Mucosa of rectum (tissue), 2 donors: ENCODE data around the gene DAPL1.

Source experiments
- H3K27ac ChIP-seq, 2 donors: one replicate each; pipeline ENCODE4 v1.7.0; 2013; ENCODE audit warnings: inconsistent platforms in 2 of 2, low read depth in 2 of 2, low read length in 2 of 2
- H3K27me3 ChIP-seq, 2 donors: one replicate each; pipeline ENCODE4 v1.7.0; 2013; ENCODE audit warnings: low read length in 2 of 2; ENCODE audit not compliant: control insufficient read depth in 2 of 2, insufficient read depth in 2 of 2
- H3K36me3 ChIP-seq, 2 donors: one replicate each; pipeline ENCODE4 v1.7.0; 2013; ENCODE audit warnings: low read length in 2 of 2; ENCODE audit not compliant: control insufficient read depth in 2 of 2, insufficient read depth in 2 of 2
- H3K4me1 ChIP-seq, 2 donors: one replicate each; pipeline ENCODE4 v1.7.0; 2013; ENCODE audit warnings: low read length in 2 of 2, mild to moderate bottlenecking in 1 of 2; ENCODE audit not compliant: control insufficient read depth in 2 of 2, insufficient read depth in 2 of 2
- H3K4me3 ChIP-seq, 2 donors: one replicate each; pipeline ENCODE4 v1.7.0; 2013; ENCODE audit warnings: low read length in 2 of 2
- H3K9ac ChIP-seq, 2 donors: one replicate each; pipeline ENCODE4 v1.7.0; 2013; ENCODE audit warnings: low read length in 2 of 2, low read depth in 1 of 2, mild to moderate bottlenecking in 1 of 2
- H3K9me3 ChIP-seq, 2 donors: one replicate each; pipeline ENCODE4 v1.7.0; 2013; ENCODE audit warnings: low read length in 2 of 2; ENCODE audit not compliant: control insufficient read depth in 2 of 2
- donor health status: healthy.
- donor health status: Normal muscosa, but diverticular disease.

The DAPL1 gene

DNA sequence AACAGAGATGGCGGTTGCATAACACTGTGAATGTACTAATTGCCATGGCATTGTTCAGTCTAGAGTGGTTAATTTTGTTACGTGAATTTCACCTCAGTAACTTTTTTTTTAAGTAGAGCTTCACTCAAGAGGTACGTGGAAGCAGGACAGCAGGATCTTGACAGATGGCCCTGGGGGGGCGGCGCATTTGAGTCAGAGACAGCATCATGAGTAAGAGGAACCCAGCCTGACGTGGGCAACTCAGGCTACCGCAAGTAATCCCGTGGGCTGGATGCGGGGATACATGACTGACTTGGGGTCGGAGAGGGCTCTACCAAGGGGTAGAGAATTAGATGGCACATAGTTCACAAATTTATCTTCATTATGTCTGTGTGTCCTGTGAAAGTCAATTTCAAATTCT, 38.1 kb upstream of the DAPL1 start:
- peaks cover 0 to 4% of the 10 kb centered on the region in 2 donors for H3K4me1 ChIP-seq
- H3K27me3 ChIP-seq = peaks cover 3 to 6% of the 10 kb centered on the region in 2 donors
- no peaks in the 10 kb centered on the region for H3K9me3 ChIP-seq
- no peak overlapping the region for H3K27ac ChIP-seq
- no peaks in the 10 kb centered on the region for H3K36me3 ChIP-seq
- no peak overlapping the region for H3K4me3 ChIP-seq
- H3K9ac ChIP-seq = no peak overlapping the region

DNA sequence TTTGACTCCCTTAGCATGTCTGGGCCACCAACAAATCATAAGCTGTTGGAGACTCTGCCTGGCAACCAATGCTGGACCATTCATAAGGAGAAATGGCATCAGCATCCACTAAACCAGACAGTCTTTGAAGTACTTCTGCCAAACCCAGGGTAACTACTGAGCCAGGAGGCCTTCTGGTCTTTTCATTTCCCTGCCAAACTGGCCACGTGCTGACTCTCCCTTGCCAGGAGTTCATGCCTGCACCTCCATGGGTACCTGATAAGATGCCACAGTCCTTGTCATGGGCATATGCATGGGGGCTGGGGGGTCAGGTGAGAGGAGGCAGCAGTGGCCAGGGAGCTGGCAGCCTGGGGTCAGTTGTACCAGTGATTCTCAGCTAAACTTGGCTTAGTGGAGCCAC, 34.2 kb upstream of the DAPL1 start:
- H3K27me3 ChIP-seq = no peaks in the 10 kb centered on the region
- no peak overlapping the region for H3K27ac ChIP-seq
- H3K4me3 ChIP-seq = no peak overlapping the region
- H3K9ac ChIP-seq = no peak overlapping the region
- no peaks in the 10 kb centered on the region for H3K36me3 ChIP-seq
- no peaks in the 10 kb centered on the region for H3K4me1 ChIP-seq
- H3K9me3 ChIP-seq = no peaks in the 10 kb centered on the region

DNA sequence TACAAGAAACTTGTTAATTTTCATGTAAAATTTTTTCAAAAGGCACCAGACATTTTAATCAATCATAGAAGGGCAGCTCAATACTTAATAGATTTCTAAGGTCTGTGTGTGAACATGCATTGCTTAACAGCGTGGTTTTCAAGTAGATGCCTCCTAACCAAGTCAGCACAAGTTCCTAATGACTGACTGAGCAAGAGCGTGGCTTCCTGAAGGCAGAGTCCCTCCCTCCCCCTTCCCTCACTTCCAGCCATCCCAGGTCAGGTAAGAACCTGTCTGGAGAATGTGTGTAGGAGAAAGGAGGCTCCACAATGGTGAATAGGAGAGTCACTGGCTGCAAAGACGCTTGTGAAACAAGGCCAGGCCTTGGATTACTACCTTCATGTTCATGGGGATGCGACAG, 33.5 kb upstream of the DAPL1 start:
- no peak overlapping the region for H3K27ac ChIP-seq
- H3K4me1 ChIP-seq = no peaks in the 10 kb centered on the region
- no peak overlapping the region for H3K4me3 ChIP-seq

DNA sequence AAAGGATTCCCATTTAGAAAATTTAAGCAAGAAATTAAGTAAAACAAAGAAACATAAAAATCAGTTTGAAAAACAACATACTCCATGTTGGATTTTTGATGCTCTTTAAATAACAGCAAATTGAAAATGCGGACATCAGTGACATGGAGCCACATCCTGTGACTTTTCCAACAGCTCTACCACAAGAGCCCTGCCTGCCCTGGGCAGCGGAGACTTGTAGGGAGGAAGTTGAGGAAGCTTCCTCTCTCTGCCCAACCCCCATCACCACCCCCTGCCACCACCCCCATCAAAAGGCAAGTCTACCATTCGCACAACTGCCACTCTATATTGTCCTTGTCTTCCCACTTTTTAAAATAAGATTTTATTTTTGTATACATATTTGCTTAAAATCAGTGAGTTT, 32.8 kb upstream of the DAPL1 start:
- Histone ChIP-seq H3K27me3 (no peaks in the 10 kb centered on the region), H3K9me3 (no peaks in the 10 kb centered on the region), H3K27ac (no peak overlapping the region), H3K4me1 (no peaks in the 10 kb centered on the region), H3K36me3 (no peaks in the 10 kb centered on the region), H3K9ac (no peak overlapping the region), H3K4me3 (no peak overlapping the region)

More for the DNA sequence above, 33.5 kb upstream of the DAPL1 start:
- Histone ChIP-seq H3K9ac (no peak overlapping the region), H3K9me3 (no peaks in the 10 kb centered on the region), H3K27me3 (no peaks in the 10 kb centered on the region), H3K36me3 (no peaks in the 10 kb centered on the region)

DNA sequence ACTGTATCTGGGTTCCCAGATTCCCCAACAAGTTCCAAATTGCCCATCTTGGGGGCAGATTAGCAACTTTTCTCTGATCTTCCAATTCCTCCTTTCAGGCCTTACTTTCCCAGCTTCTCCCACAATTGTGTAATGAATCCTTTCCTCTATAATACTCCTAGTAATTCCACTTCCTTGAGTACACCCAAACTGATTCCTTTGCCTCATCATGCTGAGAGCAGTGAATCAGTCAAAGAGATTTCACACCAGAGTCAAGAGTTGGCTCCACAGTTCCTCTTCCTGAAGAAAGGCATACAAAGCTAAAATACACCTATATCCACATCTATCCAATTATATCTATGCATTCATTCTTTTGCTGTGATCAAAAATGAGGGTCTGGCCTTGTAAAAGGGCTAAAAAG, 28.6 kb upstream of the DAPL1 start:
- H3K27ac ChIP-seq = no peak overlapping the region
- H3K36me3 ChIP-seq = no peaks in the 10 kb centered on the region
- no peak overlapping the region for H3K4me3 ChIP-seq
- no peaks in the 10 kb centered on the region for H3K27me3 ChIP-seq
- H3K9me3 ChIP-seq = no peaks in the 10 kb centered on the region
- H3K4me1 ChIP-seq = no peaks in the 10 kb centered on the region
- no peak overlapping the region for H3K9ac ChIP-seq

DNA sequence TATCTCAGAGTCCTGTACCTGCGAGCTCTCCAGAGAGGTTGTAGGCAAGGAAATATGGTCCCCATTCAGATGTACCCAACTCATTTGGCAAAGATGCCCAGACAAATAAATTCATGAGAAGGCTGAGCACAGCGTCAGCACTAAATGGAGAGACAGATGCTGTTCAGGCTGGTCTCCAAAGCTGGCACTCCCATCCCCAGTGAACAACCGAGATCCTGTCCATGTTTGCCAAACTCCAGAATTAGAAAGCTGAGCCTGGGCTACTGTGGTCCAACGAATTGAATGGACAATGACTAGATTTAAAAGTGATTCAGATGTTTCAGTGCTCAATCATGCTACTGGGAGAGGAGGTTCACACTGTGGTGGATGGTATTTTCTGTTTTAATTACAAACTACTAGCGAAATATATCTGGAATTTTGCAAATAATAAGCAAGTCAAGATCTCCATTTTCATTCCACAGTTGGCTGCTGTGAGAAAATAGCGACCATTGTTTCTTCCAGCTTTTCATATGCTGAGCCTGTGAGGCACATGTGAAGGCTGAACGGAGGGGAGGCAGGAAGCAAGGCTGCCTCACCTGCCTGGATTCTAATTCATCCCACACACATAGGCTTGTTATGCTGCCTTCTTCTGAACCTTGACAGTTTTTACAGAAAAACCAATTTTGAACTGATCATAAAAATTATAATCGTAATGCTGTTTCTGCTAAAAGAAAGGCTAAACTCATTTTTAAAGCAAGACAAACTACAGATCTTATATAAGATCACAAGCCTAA, 22.6 kb upstream of the DAPL1 start:
- H3K27ac ChIP-seq = no peak overlapping the region
- no peak overlapping the region for H3K9ac ChIP-seq
- no peaks in the 10 kb centered on the region for H3K4me1 ChIP-seq
- no peaks in the 10 kb centered on the region for H3K27me3 ChIP-seq
- H3K9me3 ChIP-seq = no peaks in the 10 kb centered on the region
- H3K4me3 ChIP-seq = no peak overlapping the region
- no peaks in the 10 kb centered on the region for H3K36me3 ChIP-seq

DNA sequence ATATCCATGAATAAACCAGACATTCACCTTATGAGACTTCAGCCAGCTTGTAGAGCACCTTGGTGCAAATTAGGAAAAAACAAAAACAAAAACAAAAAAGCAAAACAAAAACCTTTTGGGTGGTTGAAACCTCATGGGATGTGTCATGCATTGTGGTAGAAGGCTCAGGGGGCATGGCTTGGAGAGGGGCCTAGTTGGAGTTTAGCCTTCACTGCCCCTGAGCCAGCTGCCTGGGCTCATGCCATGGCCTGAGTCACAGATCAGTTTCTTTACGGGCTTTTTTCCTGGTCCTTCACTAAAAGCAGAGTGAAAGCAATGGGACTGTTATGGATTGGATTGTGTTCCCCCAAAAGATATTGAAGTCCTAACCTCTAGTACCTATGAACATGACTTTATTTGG, 22.0 kb upstream of the DAPL1 start:
- H3K4me3 ChIP-seq = no peak overlapping the region
- H3K4me1 ChIP-seq = no peaks in the 10 kb centered on the region

DNA sequence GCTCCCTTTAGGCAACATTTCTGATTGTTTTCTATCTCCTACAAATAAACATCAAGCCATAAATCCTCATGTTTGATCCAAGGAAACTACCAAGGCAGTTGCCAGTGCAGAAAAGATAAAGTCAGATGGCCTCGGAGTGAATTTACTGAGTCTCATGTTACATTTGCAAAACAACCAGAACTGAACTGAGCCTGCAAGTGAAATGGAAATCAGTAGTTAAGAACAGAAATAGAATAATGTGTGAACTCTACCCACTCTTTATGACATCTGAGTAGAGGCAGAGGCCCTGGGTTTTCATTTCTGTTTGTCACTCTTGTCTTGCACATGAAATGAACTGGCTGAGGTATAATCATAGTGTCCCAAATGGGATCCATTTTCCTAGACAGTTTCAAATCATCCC, 20.4 kb upstream of the DAPL1 start:
- Histone ChIP-seq H3K27me3 (no peaks in the 10 kb centered on the region), H3K4me1 (no peaks in the 10 kb centered on the region), H3K9me3 (no peaks in the 10 kb centered on the region), H3K36me3 (no peaks in the 10 kb centered on the region), H3K9ac (no peak overlapping the region), H3K4me3 (no peak overlapping the region), H3K27ac (no peak overlapping the region)

More for the DNA sequence above, 22.0 kb upstream of the DAPL1 start:
- no peaks in the 10 kb centered on the region for H3K36me3 ChIP-seq
- H3K9me3 ChIP-seq = no peaks in the 10 kb centered on the region
- H3K27me3 ChIP-seq = no peaks in the 10 kb centered on the region
- H3K27ac ChIP-seq = no peak overlapping the region
- no peak overlapping the region for H3K9ac ChIP-seq

DNA sequence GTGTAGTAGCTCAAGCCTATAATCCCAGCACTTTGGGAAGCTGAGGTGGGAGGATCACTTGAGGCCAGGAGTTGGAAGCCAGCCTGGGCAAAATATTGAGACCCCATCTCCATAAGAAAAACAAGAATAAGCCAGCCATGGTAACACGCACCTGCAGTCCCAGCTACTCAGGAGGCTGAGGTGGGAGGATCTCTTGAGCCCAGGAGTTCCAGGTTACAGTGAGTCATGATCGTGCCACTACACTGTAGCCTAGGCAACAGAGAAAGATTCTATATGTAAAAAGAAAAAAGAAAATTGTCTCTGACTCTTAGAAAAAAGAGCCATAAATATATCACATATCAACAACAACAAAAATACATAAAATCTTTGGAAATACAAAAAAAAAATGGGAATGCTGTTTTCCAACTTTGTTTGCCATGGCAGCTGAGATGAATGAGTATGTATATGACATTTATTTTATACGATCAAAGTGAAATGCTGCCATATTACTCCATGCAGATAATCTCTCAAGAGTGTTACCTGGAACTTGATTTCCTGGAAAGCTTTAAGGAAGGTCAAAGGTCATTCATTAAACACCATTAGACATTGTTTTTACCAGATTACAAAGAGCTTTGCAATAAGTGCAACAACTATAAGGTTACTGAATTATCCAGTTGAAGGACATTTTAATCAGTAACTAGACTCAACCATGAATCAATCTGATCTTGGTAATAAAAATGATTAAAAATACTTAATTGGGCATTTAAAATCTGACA, 19.7 kb upstream of the DAPL1 start:
- Histone ChIP-seq H3K4me1 (no peaks in the 10 kb centered on the region), H3K27ac (no peak overlapping the region), H3K4me3 (no peak overlapping the region)

DNA sequence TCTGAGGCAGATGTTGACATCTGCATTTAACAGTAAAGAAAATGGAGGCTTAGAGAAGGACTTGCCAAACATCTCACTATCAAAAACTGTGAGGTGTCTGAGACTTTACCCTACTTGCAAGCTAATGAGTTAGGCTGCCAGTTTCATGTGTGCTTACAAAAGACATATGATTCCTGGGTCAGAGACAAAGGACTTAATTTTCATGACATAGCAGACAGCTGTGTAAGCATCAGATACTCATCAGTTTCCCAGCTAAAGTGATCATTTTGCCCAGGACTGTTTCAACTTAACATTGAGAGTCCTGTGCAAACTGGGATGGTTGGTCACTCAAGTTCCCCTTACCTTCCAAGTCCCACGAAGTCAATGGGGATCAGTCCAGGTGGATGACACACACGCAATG, 18.9 kb upstream of the DAPL1 start:
- Histone ChIP-seq H3K27me3 (no peaks in the 10 kb centered on the region), H3K9me3 (no peaks in the 10 kb centered on the region), H3K9ac (no peak overlapping the region), H3K27ac (no peak overlapping the region), H3K4me3 (no peak overlapping the region), H3K4me1 (no peaks in the 10 kb centered on the region), H3K36me3 (no peaks in the 10 kb centered on the region)

More for the DNA sequence above, 19.7 kb upstream of the DAPL1 start:
- Histone ChIP-seq H3K36me3 (no peaks in the 10 kb centered on the region), H3K9ac (no peak overlapping the region), H3K27me3 (no peaks in the 10 kb centered on the region), H3K9me3 (no peaks in the 10 kb centered on the region)
